Keratinocyte (primary cell): Measurements from ENCODE around the gene FOXA1. TPM values are rescaled to one million over a fixed set of nuclear protein-coding genes. Genes with fewer than 3 reads are reported as not detected.

ENCODE experiments used
- DNase-seq: peaks from one replicate; pipeline ENCODE4 v3.0.0-alpha.2; 2011; ENCODE audit warnings: low read depth, missing footprints, low spot score
- FAIRE-seq: peaks from 2 replicates; lab custom pipeline; 2011; peaks lifted over from hg19 to GRCh38; lab: Jason Lieb, UNC
- H2AFZ ChIP-seq: 2 replicates; pipeline ENCODE4 v1.6.0; 2012; ENCODE audit warnings: low read length, control low read depth, inconsistent platforms; ENCODE audit not compliant: control insufficient read depth
- H3K27ac ChIP-seq: 2 replicates; pipeline ENCODE4 v1.5.1; 2011; ENCODE audit warnings: low read length; ENCODE audit not compliant: control insufficient read depth, insufficient read depth
- H3K27me3 ChIP-seq: 3 replicates; pipeline ENCODE4 v1.6.0; 2011; ENCODE audit warnings: low read length; ENCODE audit not compliant: control insufficient read depth, insufficient read depth; ENCODE audit errors: extremely low read depth
- H3K36me3 ChIP-seq, 2 experiments: 2 replicates in 1 of 2; 3 replicates in 1 of 2; pipeline ENCODE4 v1.5.1; 2011; ENCODE audit warnings: low read length in 2 of 2, mild to moderate bottlenecking in 1 of 2; ENCODE audit not compliant: control insufficient read depth in 2 of 2, insufficient read depth in 2 of 2; ENCODE audit errors: extremely low read depth in 1 of 2
- H3K4me1 ChIP-seq: 3 replicates; pipeline ENCODE4 v1.5.1; 2011; ENCODE audit warnings: low read length; ENCODE audit not compliant: control insufficient read depth, insufficient read depth; ENCODE audit errors: extremely low read depth
- H3K4me2 ChIP-seq: 3 replicates; pipeline ENCODE4 v1.6.0; 2011; ENCODE audit warnings: low read depth, low read length; ENCODE audit not compliant: control insufficient read depth, insufficient read depth; ENCODE audit errors: extremely low read depth
- H3K4me3 ChIP-seq, 3 experiments: fragments of 200-600 bp in 1 of 3; sonication (generic) in 1 of 3; 2 replicates in 2 of 3; 3 replicates in 1 of 3; pipeline ENCODE4 v1.5.1; 2011 to 2016; ENCODE audit warnings: low read length in 3 of 3, mild to moderate bottlenecking in 3 of 3, control low read depth in 2 of 3, inconsistent platforms in 1 of 3, low read depth in 1 of 3, mixed read lengths in 1 of 3, mixed run types in 1 of 3, moderate library complexity in 1 of 3; ENCODE audit not compliant: control insufficient read depth in 2 of 3, insufficient read depth in 2 of 3; ENCODE audit errors: extremely low read depth in 1 of 3
- H3K79me2 ChIP-seq: 2 replicates; pipeline ENCODE4 v1.6.0; 2012; ENCODE audit warnings: low read length; ENCODE audit not compliant: control insufficient read depth, insufficient read depth
- H3K9ac ChIP-seq: 3 replicates; pipeline ENCODE4 v1.6.0; 2011; ENCODE audit warnings: low read length; ENCODE audit not compliant: control insufficient read depth, insufficient read depth; ENCODE audit errors: extremely low read depth
- H3K9me1 ChIP-seq: 3 replicates; pipeline ENCODE4 v1.6.0; 2011; ENCODE audit warnings: low read length; ENCODE audit not compliant: control insufficient read depth, insufficient read depth; ENCODE audit errors: extremely low read depth
- H3K9me3 ChIP-seq: 2 replicates; pipeline ENCODE4 v1.5.1; 2012; ENCODE audit warnings: low read depth, low read length; ENCODE audit not compliant: control insufficient read depth
- H4K20me1 ChIP-seq: 3 replicates; pipeline ENCODE4 v1.6.0; 2011; ENCODE audit warnings: low read length; ENCODE audit not compliant: control insufficient read depth, insufficient read depth; ENCODE audit errors: extremely low read depth
- EZH2 ChIP-seq: IDR thresholded peaks from one replicate; pipeline ENCODE4 v1.6.1; 2012; ENCODE audit warnings: inconsistent platforms, mild to moderate bottlenecking, low read length, moderate library complexity
- dilution Hi-C: fragments of 300-500 bp; cut with MboI; formaldehyde crosslinking; loops from one replicate; pipeline ENCODE4 v1.7.0; 2020; ENCODE audit warnings: low sequenced_read_pairs; ENCODE audit not compliant: extremely low pct_ligation_motif_present
- polyA plus RNA-seq, 5 experiments: library from polyadenylated mRNA; depleted of rRNA in 3 of 5; stranded (reverse) in 3 of 5; stranded (forward) in 1 of 5; unstranded in 1 of 5; fragments of >200 nt; gene quantifications; 1 replicate in 1 of 5; 2 replicates in 3 of 5; 3 replicates in 1 of 5; pipeline versions ENCODE4 v1.2.1 to v1.2.3, GENCODE V29; 2011 to 2012; ENCODE audit warnings: missing spikeins in 2 of 5, low read depth in 1 of 5, low replicate concordance in 1 of 5
- TF ChIP-seq, protein P1 (sequence below), 3 experiments: IDR thresholded peaks in 1 of 3; conservative IDR thresholded peaks in 1 of 3; optimal IDR thresholded peaks in 1 of 3; 2 replicates in 2 of 3; 3 replicates in 1 of 3; pipeline versions ENCODE3 to v1.5.1; 2011; ENCODE audit warnings: low read length in 3 of 3, mild to moderate bottlenecking in 3 of 3, moderate library complexity in 2 of 3, control low read depth in 1 of 3, inconsistent platforms in 1 of 3; ENCODE audit not compliant: insufficient read depth in 2 of 3; ENCODE audit errors: extremely low read depth in 1 of 3

The FOXA1 gene
- polyA plus RNA-seq, 1 donor (not counting 4 experiments of a cell fraction or from before 2014, with no cell fraction given): 0.85 TPM

DNA sequence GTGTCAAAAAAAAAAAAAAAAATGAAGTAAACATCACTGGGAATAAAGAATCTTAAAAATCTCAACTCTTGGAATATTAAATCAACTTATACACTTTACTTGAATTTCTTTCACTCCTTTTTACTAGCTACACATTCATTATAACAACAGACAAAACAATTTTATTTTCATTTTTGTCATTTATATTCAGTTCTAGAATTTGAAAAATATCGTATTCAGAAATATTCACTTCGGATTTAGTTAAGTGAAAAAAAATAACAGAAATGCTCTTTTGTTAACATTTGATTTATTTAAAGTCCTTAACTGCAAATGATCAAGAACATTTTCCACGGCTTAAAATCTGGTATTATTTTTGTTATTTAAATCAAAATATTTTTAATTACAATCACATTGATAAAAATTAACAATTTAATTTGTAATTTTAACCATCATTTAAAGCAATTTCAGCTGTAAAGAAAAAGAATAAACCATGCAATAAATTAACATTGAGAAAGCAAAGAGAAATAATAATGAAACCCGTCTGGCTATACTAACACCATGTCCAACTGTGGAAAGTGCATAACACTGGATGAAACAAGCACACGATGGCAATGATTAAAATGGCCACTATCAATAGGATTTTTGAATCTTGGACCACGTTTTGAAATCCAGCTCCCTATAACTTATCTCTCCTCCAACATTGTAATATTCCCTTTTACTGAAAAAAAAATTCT, 5.2 kb downstream of the FOXA1 start:
- Histone ChIP-seq H3K4me3 (no peak overlapping the region), H3K79me2 (no peaks in the 10 kb centered on the region), H3K9me3 (no peaks in the 10 kb centered on the region), H2AFZ (no peak overlapping the region), H4K20me1 (peaks cover 9% of the 10 kb centered on the region), H3K27me3 (peaks cover 76% of the 10 kb centered on the region), H3K9ac (no peak overlapping the region), H3K4me1 (peaks cover 3% of the 10 kb centered on the region), H3K4me2 (no peak overlapping the region), H3K9me1 (no peaks in the 10 kb centered on the region), H3K36me3 (no peaks in the 10 kb centered on the region), H3K27ac (no peak overlapping the region)
- dilution Hi-C loops: no loop called here
- FAIRE-seq (no peak), DNase-seq (no peak)
- TF ChIP-seq EZH2: no peak
- TF ChIP-seq, protein P1, sequence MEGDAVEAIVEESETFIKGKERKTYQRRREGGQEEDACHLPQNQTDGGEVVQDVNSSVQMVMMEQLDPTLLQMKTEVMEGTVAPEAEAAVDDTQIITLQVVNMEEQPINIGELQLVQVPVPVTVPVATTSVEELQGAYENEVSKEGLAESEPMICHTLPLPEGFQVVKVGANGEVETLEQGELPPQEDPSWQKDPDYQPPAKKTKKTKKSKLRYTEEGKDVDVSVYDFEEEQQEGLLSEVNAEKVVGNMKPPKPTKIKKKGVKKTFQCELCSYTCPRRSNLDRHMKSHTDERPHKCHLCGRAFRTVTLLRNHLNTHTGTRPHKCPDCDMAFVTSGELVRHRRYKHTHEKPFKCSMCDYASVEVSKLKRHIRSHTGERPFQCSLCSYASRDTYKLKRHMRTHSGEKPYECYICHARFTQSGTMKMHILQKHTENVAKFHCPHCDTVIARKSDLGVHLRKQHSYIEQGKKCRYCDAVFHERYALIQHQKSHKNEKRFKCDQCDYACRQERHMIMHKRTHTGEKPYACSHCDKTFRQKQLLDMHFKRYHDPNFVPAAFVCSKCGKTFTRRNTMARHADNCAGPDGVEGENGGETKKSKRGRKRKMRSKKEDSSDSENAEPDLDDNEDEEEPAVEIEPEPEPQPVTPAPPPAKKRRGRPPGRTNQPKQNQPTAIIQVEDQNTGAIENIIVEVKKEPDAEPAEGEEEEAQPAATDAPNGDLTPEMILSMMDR (optimal IDR thresholded peaks at IDR 0.05 in 1 of 3, IDR thresholded peaks at IDR 0.05 in 1 of 3, conservative IDR thresholded peaks at IDR 0.05 in 1 of 3; ENCODE audit: extremely low read depth in 1 of 3, insufficient read depth in 2 of 3, low read length in 3 of 3): no peak

DNA sequence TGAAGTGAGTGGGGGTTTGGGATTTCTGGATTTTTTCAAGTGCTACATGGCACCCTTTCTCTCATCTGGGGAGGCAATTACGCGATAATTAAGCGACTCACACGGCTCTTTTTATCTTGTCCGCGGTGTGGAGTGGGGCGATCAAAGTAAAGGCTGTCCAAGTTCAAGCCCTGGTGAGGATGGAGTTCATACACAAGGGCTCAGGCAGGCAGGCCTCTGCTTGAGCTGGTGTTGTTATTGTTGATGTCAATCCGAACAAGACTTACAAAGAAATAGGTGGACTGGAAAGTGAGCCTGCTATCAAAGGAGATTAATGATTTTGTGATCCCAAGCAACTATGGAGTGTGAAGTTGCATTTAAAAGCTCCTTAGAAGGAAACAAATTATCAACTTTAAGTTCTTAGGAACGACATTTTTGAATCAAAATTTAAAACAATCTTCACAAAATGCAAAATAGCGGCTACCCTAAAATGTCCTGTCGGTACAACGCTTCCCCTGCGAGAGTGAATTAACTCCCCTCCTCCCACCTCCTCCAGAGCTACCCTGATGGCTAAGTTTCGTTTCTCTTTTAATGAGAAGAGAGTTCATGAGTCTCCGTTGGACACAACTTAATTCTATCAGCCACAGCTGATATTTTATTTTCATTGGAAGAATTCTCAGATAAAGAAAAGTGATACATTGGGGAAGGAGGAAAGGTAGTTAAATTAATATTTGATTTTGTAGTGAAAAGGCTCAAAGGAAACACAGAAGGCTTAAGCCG, 5.9 kb downstream of the FOXA1 start:
- Histone ChIP-seq H3K4me3 (no peak overlapping the region), H3K9ac (no peak overlapping the region), H3K4me2 (no peak overlapping the region), H3K9me3 (no peaks in the 10 kb centered on the region), H4K20me1 (peaks cover 9% of the 10 kb centered on the region), H3K79me2 (no peaks in the 10 kb centered on the region), H3K4me1 (peaks cover 3% of the 10 kb centered on the region), H3K36me3 (no peaks in the 10 kb centered on the region), H3K9me1 (no peaks in the 10 kb centered on the region), H2AFZ (no peak overlapping the region), H3K27me3 (peaks cover 84% of the 10 kb centered on the region), H3K27ac (no peak overlapping the region)
- DNase-seq: no peak
- no peak for TF ChIP-seq EZH2
- TF ChIP-seq, protein P1 (optimal IDR thresholded peaks at IDR 0.05 in 1 of 3, IDR thresholded peaks at IDR 0.05 in 1 of 3, conservative IDR thresholded peaks at IDR 0.05 in 1 of 3; ENCODE audit: extremely low read depth in 1 of 3, insufficient read depth in 2 of 3, low read length in 3 of 3): no peak
- no peak for FAIRE-seq
- dilution Hi-C loops: no loop called here
